ENCODE results near the gene B4GALNT3. TPM values are rescaled to one million over a fixed set of nuclear protein-coding genes. Genes with fewer than 3 reads are reported as not detected.

B4GALNT3 gene
- total and polyA plus RNA-seq, 2 donors (not counting 1 experiment from before 2014, with no cell fraction given): not detected

DNA sequence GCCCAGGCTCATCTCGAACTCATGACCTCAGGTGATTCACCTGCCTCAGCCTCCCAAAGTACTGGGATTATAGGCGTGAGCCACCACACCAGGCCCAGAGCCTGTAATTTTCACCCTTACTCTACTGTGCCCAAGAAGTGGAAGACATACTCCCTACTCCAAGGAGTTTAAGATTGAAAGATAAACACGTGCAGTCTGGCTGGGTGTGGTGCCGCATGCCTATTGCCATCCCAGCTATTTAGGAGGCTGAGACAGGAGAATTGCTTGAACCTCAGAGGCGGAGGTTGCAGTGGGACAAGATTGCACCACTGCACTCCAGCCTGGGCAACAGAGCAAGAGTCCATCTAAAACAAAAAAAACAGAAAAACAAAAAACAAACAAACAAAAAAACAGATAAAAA is 113.5 kb downstream of the B4GALNT3 start:
- Histone ChIP-seq H3K4me1 (ENCODE audit: control insufficient read depth, extremely low read depth, insufficient read depth, low read length) (peaks cover 18% of the 10 kb centered on the region), H3K4me3 (replicated peaks in 1 of 4; ENCODE audit: control extremely low read depth in 1 of 4, insufficient read depth in 1 of 4, low read depth in 3 of 4, low read length in 4 of 4) (no peak overlapping the region), H4K20me1 (ENCODE audit: control insufficient read depth, extremely low read depth, insufficient read depth, low read length) (no peaks in the 10 kb centered on the region), H3K79me2 (ENCODE audit: control insufficient read depth, insufficient read depth, low read length) (no peaks in the 10 kb centered on the region), H3K27me3 (ENCODE audit: control insufficient read depth, insufficient read depth, low read length) (no peaks in the 10 kb centered on the region), H2AFZ (ENCODE audit: low read length) (no peak overlapping the region), H3K9me3 (ENCODE audit: control insufficient read depth, insufficient read depth, low read depth, low read length) (no peaks in the 10 kb centered on the region), H3K36me3 (ENCODE audit: control insufficient read depth, insufficient read depth, low read length) (no peaks in the 10 kb centered on the region), H3K9ac (ENCODE audit: insufficient read depth, low read length) (no peak overlapping the region), H3K4me2 (ENCODE audit: extremely low read depth, insufficient read depth, low read length) (no peak overlapping the region), H3K27ac (ENCODE audit: insufficient read depth, low read length) (no peak overlapping the region)
- no peak for DNase-seq (ENCODE audit: low read depth in 2 of 2)
- no peak for TF ChIP-seq EZH2 (IDR thresholded peaks at IDR 0.05; ENCODE audit: low read length, missing control alignments)
- no peak for TF ChIP-seq CTCF (conservative IDR thresholded peaks at IDR 0.05 in 1 of 2, IDR thresholded peaks at IDR 0.05 in 1 of 2; ENCODE audit: low read depth in 1 of 2, low read length in 2 of 2)

- H3K9ac ChIP-seq (ENCODE audit: insufficient read depth, low read length): no peak overlapping the region
- no peak overlapping the region for H3K27ac ChIP-seq (ENCODE audit: insufficient read depth, low read length)
- H3K4me1 ChIP-seq (ENCODE audit: control insufficient read depth, extremely low read depth, insufficient read depth, low read length): peaks cover 14% of the 10 kb centered on the region
- no peaks in the 10 kb centered on the region for H3K36me3 ChIP-seq (ENCODE audit: control insufficient read depth, insufficient read depth, low read length)
- DNase-seq (ENCODE audit: low read depth in 2 of 2): peak in 1 of 2 donors; percentile 72
- H3K79me2 ChIP-seq (ENCODE audit: control insufficient read depth, insufficient read depth, low read length): no peaks in the 10 kb centered on the region
- no peak overlapping the region for H3K4me2 ChIP-seq (ENCODE audit: extremely low read depth, insufficient read depth, low read length)
- TF ChIP-seq CTCF (conservative IDR thresholded peaks at IDR 0.05 in 1 of 2, IDR thresholded peaks at IDR 0.05 in 1 of 2; ENCODE audit: low read depth in 1 of 2, low read length in 2 of 2) (no peak), EZH2 (IDR thresholded peaks at IDR 0.05; ENCODE audit: low read length, missing control alignments) (no peak)
- H3K4me3 ChIP-seq (replicated peaks in 1 of 4; ENCODE audit: control extremely low read depth in 1 of 4, insufficient read depth in 1 of 4, low read depth in 3 of 4, low read length in 4 of 4): no peak overlapping the region
- no peaks in the 10 kb centered on the region for H3K27me3 ChIP-seq (ENCODE audit: control insufficient read depth, insufficient read depth, low read length)
- H3K9me3 ChIP-seq (ENCODE audit: control insufficient read depth, insufficient read depth, low read depth, low read length): no peaks in the 10 kb centered on the region
- H2AFZ ChIP-seq (ENCODE audit: low read length): no peak overlapping the region
- H4K20me1 ChIP-seq (ENCODE audit: control insufficient read depth, extremely low read depth, insufficient read depth, low read length): no peaks in the 10 kb centered on the region
These were observed 114.9 kb downstream of the B4GALNT3 start for GRCh38 chr12:574475-575128.

DNA sequence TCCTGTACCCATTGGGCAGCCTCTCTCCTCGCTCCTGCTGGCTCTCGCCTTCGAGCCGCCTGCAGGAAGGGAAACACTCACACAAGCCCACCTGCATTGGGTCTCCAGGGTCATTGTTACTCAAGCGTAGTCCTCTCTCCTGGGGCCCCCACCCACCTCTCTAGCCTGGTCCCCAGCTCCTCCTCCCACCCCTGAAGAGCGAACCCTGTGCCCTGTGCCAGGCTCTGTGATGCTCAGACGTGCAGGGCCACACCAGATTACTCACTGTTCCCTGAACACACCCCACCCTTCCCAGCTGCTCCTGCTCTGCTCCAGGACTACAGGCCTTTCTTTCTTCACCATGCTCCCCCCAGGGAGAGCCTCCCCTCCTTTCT is 115.4 kb downstream of the B4GALNT3 start:
- H3K9ac ChIP-seq (ENCODE audit: insufficient read depth, low read length): no peak overlapping the region
- TF ChIP-seq CTCF (conservative IDR thresholded peaks at IDR 0.05 in 1 of 2, IDR thresholded peaks at IDR 0.05 in 1 of 2; ENCODE audit: low read depth in 1 of 2, low read length in 2 of 2) (no peak), EZH2 (IDR thresholded peaks at IDR 0.05; ENCODE audit: low read length, missing control alignments) (no peak)
- no peaks in the 10 kb centered on the region for H3K79me2 ChIP-seq (ENCODE audit: control insufficient read depth, insufficient read depth, low read length)
- DNase-seq (ENCODE audit: low read depth in 2 of 2): no peak
- H4K20me1 ChIP-seq (ENCODE audit: control insufficient read depth, extremely low read depth, insufficient read depth, low read length): no peaks in the 10 kb centered on the region
- no peaks in the 10 kb centered on the region for H3K36me3 ChIP-seq (ENCODE audit: control insufficient read depth, insufficient read depth, low read length)
- H3K27ac ChIP-seq (ENCODE audit: insufficient read depth, low read length): no peak overlapping the region
- H3K9me3 ChIP-seq (ENCODE audit: control insufficient read depth, insufficient read depth, low read depth, low read length): no peaks in the 10 kb centered on the region
- H3K4me1 ChIP-seq (ENCODE audit: control insufficient read depth, extremely low read depth, insufficient read depth, low read length): peaks cover 13% of the 10 kb centered on the region
- H2AFZ ChIP-seq (ENCODE audit: low read length): peak overlapping the region; percentile 10
- no peak overlapping the region for H3K4me3 ChIP-seq (replicated peaks in 1 of 4; ENCODE audit: control extremely low read depth in 1 of 4, insufficient read depth in 1 of 4, low read depth in 3 of 4, low read length in 4 of 4)
- no peak overlapping the region for H3K4me2 ChIP-seq (ENCODE audit: extremely low read depth, insufficient read depth, low read length)
- H3K27me3 ChIP-seq (ENCODE audit: control insufficient read depth, insufficient read depth, low read length): no peaks in the 10 kb centered on the region

All from fibroblast of lung (primary cell).